DMS53 (cell line): ENCODE results near the gene MRPS12.
A peak's percentile ranks its signal among the peaks of the same experiment; 100 is the strongest.

Source experiments
- DNase-seq: peaks from one replicate; lab custom pipeline; 2025; lab: John Stamatoyannopoulos, UW

MRPS12 gene

GRCh38 chr19:38975214-38975860 is 44.6 kb downstream of the MRPS12 start, which contains the start of gene FBXO17:
TSS of gene FBXO17 (minus strand) at chr19:38975742. CDS start at chr19:38950319, 25,423 bp downstream.
- DNase-seq: no peak

- DNase-seq: peak; percentile 37
Measured at GRCh38 chr19:38975861-38976271, 45.1 kb downstream of the MRPS12 start.

- no peak for DNase-seq
Measured at GRCh38 chr19:38977445-38978325, 46.9 kb downstream of the MRPS12 start.

GRCh38 chr19:38978326-38978689 is 47.6 kb downstream of the MRPS12 start:
- DNase-seq: no peak

GRCh38 chr19:38979812-38980211 is 49.1 kb downstream of the MRPS12 start:
- no peak for DNase-seq

GRCh38 chr19:38980583-38981374 is 50.0 kb downstream of the MRPS12 start:
- no peak for DNase-seq
